ENCODE data around the gene CYGB.
A peak's percentile ranks its signal among the peaks of the same experiment; 100 is the strongest.
"Not testable (repeated sequence)": the region's sequence is repeated elsewhere in the genome, so short reads cannot be mapped to it uniquely, and the experiment has no call there.

Gene CYGB

DNA sequence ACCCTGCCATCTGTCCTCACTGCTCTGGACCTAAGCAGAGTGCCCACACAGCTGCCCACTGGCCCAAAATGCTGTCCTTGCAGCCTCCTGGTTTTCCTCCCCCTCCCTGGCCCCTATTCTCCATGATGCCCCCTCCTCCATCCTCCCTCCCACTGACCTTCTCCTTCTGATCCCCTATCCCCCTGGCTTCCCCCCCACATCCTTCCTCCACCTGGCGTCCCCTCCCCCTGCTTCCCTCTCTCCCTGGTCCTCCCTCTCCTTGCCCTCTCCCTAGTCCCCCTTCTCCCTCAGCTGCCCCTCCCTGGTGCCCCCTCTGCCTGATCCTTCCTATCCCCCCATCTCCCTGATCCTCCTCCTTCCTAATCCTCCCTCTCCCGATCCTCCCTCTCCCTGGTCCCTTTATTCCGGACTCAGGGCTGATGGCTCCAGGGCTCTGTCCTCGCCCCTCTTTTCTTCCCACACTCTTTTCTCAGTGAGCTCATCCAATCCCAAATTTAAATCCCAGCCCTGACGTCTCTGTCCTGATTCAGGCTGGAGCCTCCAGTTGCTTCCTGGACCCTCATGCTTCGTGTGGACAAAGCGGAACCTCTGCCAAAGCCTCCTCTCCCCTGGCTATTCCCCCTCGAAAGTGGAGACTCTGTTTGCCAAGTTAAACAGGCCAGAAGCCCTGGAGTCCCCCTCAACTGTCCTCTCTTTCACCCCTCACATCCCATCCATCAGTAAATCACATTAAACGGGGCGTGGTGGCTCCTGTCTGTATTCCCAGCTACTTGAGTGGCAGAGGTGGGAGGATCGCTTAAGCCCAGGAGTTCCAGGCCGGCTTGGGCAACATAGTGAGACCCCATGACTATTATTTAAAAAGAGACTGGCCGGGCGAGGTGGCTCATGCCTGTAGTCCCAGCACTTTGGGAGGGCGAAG is 18.2 kb downstream of the CYGB start:
- no peak for DNase-seq

DNA sequence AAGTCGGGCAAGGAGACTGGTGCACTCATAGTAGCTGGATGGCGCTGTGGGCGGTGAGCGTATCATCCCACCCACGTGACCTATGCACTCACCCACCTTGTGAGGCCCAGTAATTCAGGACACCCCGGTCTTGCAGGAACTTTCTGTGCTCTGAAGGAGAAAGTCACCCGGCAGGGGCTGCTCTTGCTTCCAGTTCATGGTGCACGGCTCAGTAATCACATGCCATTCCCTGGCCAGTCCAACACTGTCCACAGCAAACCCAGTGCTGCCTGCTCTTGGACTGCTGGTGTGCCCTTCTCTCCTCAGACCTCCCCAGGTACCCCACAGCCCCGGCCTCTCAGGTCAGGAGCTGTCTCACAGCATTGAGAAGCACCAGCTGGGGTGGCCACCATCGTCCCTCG is 19.9 kb downstream of the CYGB start:
- no peak for DNase-seq

DNA sequence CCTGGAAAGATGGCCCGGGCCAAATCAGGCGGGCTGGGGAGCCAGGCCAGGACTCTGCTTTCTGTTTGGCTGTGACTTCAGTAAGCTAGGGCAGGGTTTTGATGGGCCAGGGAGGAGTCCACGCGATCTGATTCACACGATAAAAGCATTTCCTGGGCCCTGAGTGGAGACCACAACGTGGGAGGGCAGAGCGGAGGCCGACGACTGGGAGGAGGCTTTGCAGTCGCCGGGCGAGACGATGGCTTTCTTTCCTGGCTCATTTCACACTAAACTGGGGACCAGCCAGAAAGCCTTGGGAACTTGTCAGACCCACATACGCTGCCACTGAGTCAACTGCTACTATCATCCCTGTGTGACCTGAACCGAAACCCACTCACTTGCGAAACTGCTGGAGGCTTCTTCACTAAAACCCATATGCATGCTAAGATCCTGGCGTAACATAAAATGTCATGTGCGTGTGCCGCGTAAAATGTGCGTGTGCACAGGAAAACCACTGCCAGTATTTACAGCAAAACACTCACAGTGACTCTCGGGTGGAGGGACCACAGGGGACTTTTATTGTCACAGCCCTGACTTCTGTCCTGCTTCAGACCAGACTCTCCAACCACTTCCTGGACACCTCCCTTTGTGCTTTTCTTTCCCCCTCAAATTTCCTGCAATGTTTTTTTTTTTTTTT is 22.1 kb downstream of the CYGB start:
- peak; percentile 65 for DNase-seq

DNA sequence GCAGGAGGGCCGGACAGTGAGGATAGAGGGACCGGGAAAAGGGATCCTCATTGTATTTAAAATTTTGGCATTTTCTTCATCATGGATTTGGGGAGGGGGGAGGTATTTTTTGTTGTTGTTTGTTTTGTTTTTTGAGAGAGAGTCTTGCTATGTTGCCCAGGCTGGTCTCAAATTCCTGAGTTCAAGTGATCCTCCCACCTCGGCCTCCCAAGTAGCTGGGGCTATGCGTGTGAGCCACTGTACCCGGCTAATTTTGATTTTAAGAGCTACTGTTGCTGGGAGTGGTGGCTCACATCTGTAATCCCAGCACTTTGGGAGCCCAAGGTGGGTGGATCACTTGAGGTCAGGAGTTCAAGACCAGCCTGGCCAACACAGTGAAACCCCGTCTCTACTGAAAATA is 23.2 kb downstream of the CYGB start:
- DNase-seq, result not testable (repeated sequence)

DNA sequence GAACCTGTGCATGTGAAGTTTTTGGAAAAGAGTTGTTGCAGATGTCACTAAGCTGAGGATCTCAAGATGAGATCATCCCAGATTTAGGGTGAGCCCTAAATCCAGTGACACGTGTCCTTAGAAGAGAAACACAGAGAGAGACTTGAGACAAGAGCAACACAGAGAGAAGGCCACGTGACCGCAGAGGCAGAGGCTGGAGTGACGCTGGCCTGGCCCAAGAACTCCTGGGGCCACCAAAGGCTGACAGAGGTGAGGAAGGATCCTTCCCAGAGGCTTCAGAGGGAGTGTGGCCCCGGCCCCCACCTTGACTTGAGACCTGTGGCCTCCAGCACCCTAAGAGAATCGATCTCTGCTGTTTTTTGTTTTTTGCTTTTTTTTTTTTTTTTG is 24.2 kb downstream of the CYGB start:
- no peak for DNase-seq

GRCh38 chr17:76512366-76513305 is 24.9 kb downstream of the CYGB start:
- DNase-seq, result no peak

DNA sequence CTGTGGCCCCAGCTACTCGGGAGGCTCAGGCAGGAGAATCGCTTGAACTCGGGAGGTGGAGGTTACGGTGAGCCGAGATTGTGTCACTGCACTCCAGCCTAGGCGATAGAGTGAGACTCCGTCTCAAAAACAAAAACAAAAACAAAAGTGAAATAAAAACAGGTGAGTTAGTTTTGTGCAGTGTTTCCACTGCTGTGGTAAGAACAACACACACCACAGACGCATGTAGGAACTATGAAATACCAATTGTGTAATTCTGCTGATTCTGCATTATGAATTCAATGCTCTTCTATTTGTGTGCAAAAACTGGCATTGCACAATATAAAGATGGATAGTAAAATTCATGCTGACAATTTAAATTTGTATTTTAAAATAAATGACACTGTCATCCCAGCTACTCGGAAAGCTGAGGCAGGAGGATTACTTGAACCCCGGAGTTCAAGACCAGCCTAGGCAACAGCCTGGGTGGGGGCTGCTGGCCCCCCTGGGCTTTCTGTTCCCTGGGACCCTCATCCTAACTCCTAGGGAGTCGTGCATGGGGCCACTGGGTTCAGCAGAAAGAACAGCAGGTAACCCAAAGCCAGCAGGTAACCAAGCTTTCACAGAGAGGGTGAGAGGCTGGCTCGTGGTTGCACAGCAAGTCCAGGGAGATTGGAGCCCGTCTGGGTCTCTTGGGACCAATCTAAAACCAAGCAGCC is 25.7 kb downstream of the CYGB start:
- no peak for DNase-seq

DNA sequence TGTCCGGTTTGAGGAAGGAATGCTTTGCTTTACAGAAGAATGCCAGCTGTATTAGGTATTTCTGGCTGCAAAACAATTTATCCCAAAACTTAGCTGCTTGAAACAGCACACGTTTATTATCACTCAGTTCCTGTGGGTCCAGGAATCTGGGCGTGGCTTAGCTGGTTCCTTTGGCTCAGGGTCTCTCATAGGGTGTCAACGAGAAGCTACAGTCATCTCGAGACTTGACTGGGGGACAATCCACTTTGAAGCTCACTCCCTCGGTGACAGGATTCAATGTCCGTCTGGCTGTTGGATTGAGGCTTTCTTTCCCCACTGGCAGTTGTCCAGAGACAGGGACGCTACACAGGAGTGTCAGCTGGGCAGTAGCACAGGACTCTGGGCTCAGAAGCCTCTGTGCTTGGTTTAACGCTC is 26.7 kb downstream of the CYGB start:
- DNase-seq, result no peak

DNA sequence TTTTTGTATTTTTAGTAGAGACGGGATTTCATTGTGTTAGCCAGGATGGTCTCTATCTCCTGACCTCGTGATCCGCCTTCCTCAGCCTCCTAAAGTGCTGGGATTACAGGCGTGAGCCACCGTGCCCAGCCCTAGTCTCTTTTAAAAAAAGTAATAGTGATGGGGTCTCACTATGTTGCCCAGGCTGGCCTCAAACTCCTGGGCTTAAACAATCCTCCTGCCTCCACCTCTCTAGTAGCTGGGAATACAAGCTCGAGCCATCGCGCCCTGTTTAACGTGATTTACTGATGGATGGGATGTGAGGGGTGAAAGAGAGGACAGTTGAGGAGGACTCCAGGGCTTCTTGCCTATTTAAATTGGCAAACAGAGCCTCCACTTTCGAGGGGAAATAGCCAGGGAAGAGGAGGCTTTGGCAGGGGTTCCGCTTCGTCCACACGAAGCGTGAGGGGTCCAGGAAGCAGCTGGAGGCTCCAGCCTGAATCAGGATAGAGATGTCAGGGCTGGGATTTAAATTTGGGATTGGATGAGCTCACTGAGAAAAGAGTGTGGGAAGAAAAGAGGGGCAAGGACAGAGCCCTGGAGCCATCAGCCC is 28.9 kb downstream of the CYGB start:
- not testable (repeated sequence) for DNase-seq

- peak; percentile 85 for DNase-seq
These were observed 30.8 kb downstream of the CYGB start for GRCh38 chr17:76506408-76507345.

- no peak for DNase-seq
These were observed 33.4 kb downstream of the CYGB start for GRCh38 chr17:76504117-76504516.

DNA sequence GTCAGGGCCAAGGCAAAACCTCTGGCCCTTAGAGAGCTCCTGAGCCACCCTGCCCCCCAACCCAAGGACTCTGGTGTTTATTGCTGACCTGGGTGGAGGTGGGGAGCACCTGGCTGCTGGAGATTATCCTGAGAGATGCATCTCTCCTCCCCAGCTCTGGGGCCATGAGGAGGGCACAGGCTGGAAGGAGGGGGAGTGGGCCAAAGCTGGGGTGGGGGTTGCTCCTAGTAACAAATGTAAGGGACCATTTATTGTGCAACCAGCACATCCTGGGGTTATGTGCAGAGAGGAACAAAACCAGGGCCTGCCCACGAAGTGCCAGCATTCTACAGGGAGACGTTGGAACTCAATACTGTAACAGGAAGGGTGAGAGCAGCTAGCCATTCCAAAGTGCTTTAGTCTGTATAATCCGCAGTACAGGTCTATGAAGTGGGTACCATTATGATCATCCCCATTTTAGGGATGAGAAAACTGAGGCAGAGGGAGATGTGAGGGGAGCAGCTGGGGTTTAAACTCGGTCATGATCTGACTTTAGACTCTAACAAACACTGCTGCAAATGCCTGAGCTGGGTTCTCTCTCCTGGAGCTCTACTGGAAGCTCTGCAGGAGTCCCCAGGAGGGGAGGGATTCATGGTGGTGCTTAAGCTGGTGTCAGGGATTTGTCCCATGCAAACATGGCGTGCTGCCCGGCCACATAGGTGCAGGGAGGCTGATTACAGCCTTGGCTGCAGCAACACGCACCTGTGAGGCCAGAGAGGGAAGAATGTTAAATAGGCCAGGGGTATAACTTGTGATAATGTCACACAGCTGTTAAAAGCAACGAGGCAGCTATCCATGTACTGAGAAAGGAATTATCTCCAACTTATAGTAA is 34.9 kb downstream of the CYGB start:
- DNase-seq, result no peak

GRCh38 chr17:76501827-76502307 is 35.6 kb downstream of the CYGB start:
- DNase-seq, result no peak

GRCh38 chr17:76501018-76501826 is 36.3 kb downstream of the CYGB start, which contains the start of gene RHBDF2:
TSS of gene RHBDF2 (minus strand) at chr17:76501423. CDS start at chr17:76481524, 19,899 bp downstream.
- peak; percentile 94 for DNase-seq

GRCh38 chr17:76500747-76501017 is 36.8 kb downstream of the CYGB start:
- no peak for DNase-seq

DNA sequence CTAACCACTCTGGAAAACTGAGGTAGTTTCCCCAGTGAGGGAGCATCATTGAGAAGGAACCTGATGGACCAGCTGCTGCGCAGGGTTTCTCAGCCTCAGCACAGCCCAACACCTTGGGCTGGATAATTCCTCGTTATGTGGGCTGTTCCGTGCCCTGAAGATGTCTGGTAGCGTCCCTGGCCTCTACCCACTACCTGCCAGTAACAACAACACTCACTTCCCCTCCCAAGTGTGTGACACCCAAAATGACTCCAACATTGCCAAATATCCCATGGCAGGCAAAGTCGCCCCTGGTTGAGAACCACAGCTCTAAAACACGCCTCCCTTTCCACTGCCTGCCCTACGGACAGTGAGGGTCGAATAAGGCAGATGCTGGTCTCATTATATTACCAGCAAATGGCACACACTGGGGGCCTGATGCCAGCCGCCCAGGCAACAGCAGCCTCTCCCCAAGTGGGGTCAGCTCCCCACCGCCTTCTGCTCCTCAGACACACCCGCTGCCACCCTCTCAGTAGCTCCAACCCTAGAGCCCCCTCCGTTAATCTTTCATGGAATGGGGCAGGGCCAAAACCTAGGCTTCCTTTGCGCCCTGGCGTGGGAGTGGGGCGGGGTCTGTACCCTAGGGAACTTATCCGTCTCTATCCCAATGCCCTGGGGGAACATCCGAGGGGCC is 37.3 kb downstream of the CYGB start:
- no peak for DNase-seq

DNA sequence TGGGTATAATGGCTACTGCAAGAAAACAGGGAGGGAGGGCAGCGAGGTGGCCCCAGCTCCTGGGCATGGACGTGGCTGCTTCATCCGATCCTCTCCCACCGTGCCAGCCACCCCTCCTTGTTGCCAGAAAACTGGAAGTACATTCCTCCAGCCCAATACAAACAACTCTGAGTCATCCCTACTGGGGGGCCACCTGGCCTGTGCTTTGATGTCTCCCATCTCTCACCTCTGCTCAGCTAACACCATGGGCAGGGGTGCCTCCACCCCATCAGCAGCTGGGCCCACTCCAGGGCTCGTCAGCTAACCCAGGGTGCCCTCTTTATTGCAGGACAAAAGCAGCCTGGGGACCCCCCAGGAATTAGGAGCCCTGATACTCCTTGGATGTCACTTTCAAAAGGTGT is 38.2 kb downstream of the CYGB start:
- DNase-seq, result no peak

DNA sequence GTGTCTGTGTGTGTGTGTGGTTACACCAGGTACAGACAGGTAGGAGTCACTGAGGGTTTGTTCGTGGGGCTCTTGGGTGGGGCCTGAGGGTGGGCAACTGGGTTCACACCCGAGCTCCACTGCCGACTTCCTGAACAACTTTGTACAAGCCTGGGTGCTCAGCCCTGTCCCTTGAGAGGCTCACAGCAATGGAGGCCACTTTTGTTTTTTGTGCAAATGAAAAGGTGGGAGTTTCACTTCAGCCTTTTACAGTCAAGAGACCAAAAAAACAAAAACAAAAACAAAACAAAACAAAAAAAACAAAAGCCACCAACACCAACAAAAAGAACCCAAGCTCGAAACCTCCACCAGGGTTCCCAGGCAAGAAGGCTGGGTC is 38.6 kb downstream of the CYGB start:
- DNase-seq, result no peak
